Fibroblast of skin of right biceps (primary cell): ENCODE results near the gene HAND1.
A peak's percentile ranks its signal among the peaks of the same experiment; 100 is the strongest.

Experiments
- DNase-seq: peaks from one replicate; pipeline ENCODE4 v3.0.0-alpha.2; 2013

HAND1 gene

DNA sequence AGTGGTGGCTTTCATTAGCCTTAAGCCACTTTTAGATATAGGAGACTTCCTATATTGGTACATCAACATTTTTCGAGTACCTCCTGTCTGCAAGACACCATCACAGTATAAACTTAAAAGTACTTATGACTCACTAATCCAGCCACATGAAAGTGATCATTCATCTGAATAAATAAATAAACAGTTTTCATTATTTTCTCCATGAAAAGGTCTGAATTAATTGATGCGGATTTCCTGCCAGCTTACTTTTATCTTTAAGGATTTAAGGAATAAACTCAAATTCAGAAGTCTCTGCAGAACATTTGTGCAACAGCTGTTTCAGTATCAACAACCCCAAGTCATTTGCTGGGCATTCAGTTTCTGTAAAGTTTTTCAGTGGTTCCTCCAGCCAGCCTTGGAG is 28.2 kb downstream of the HAND1 start:
- no peak for DNase-seq

DNA sequence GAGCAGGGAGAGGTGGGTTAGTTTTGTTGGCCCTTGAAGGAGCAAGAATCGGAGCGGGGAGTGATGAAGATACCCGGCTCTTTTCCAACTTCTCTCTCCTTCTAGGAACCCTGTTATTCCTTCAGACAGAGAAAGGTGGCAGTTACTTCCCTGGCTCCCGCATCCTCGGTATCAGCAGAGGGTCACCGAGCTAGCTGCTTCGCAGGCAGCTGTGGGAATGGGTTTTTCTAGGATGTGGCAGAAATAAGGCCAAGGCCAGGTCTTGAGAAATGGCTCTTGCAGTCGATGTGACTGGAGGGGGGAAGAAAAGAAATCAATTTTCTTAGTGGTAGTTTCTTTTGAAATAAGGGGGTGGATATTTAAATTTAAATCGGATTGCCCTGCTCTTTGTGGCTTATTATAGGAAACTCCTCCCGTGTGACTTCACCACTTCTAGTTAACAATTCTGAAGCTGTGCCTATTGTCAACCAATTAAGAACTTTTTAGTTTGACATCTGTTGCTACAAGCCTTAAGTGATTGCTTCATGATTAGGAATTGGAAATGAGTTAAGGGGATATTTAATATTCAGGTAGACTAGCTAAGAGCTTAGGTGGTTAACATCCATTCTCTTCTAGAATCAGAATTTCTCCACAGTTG is 30.8 kb downstream of the HAND1 start:
- no peak for DNase-seq

DNA sequence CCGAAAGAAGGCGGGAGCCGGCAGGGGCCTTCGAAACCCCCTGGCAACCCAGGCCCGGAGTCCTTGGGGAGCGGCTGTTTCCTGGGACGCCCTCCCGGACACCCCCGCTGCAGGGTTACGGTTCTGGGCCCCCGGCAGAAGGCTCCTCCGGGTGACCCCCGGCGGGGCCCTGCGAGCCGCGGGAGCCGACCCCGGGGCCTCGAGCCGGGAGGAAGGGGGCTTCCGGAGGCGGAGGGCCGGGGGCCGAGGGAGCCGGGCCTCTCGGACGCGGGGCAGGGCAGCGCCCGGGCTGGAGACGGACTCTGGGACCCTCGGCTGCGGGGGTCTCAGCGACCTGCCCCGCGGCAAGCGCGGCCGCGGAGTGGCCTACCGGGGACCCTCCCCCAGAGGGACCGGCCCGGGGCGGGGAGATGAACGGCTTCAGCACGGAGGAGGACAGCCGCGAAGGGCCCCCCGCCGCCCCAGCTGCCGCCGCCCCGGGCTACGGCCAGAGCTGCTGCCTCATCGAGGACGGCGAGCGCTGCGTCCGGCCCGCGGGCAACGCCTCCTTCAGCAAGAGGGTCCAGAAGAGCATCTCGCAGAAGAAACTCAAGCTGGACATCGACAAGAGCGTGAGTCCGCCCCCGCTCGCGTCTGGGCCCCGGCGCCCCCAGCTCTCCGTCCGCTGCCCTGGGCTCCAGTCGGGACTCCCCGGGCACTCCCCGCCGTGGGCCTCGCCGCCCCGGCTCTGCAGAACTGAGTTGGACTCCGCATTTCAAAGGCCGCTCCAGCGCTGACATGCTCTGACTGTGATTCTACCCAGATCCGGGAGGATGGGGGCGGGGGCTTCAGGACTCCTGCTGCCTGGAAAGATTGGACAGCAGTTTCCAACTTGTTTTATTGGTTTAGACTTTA is 31.6 kb downstream of the HAND1 start:
- DNase-seq, result peak; percentile 68

DNA sequence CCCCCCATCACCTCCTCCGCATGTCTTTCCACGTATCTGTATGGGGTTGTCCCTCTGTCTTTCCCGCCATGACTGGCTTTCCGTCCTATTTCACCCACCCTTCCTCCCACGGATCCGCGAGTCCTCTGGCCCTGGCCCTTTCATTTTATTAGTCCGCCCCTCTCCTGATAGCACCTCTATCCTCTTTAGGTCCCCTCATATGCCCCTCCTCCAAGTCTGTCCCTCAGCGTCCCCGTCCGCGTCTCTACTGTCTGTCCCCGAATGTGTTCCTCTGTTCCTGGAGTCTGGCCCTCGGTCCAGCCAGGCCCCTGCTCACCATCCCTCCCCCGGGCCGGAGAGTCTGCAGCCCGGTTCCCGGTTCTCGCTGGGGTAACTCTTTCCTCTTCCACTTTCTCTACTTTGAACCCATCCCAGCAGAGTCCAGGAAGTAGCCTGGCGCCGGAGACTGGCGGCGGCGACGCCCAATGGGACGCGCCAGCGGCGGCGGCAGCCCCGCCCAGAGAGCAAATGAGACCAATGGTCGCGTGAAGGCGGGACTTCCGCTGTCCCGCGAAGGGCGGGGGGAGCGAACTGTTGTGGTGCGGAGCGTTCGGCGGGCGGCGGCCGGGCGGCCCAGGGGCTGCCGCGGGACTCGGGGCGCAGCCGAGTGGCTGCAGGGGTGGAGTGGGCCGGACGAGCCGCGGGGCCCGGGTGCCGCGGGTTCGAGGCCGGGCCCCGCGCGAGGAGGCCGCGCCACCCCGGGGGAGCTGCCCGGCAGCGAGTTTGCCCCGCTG is 32.4 kb downstream of the HAND1 start, which contains the start of gene SAP30L:
Gene SAP30L, plus strand, starts transcription at position 576 of the 773 bp plus-strand sequence. CDS start 608 bp downstream, outside the sequence.
- DNase-seq, result peak; percentile 94

DNA sequence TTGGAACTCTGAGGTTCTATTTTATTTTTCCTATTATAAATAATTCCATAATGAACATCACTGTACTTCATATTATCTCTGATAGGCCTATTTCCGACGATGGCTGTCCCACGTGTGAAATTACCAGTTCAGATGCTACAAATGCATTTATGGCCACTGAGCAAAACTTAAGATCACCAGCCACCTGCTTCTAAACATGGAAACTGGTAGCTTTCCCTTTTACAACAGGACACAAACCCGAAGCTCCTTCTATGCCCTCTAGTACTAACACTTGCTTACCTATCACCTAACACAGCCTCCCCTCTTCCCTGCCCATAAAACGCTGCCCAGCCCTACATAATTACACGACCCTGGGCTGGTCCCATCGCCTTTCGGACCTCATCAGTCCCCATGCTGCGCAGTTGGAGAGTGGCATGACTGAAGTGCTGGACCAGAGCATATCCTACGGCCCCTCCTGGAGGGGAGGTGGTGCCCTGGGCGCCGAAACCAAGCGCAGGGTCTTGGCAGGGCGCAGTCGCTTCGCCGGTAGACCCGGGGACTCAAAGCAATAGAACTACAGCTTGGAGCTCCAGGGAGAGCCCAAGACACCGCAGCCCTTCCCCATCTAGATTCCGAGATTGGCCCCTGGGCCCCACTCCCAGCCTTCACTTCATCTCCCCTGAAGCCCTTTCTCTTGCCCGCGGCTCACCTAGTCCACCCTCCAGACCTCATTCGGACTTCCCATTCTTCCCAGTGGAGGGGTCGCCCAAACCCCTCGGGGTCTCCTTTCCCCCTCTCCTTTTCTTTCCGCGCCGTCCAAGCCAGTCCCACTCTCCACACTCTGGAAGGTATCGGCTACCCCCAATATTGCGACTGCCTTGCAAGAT is 33.2 kb downstream of the HAND1 start:
- DNase-seq, result no peak

DNA sequence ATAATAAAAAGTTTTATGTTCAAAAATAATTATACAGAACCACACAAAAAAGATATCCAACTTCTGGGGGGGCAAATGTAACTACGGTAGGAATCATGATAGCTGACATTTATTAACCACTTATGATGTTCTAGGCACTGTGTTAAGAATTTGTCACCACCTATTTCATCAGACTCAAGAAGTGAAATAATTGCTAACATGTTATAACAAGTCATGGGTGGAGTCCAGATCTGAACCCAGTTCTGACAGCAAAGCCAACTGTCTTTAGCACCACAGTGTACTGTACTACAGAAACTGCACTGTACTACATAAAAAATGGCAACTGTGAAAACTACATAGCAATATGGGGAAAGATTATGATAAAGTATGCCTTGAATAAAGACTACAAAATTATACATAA is 35.2 kb downstream of the HAND1 start:
- DNase-seq, result no peak

DNA sequence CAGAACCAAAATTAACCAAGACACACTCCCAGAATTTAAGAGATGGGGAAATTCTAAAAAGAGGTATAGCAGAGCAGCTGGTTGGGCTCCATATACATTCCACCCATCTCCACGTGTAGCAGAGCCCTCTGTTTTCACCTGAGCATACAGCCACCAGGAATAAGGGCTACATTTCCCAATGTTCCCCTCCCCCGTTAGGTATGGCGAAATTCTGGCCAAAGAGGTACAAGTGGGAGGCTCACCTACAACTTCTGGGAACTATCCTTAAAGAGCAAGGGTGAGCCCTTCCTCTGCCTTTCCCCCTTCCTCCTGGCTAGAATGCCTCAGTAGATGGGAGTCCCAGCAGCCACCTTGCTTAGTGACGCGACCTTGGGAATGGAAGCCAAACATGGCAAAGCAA is 37.5 kb downstream of the HAND1 start:
- no peak for DNase-seq

DNA sequence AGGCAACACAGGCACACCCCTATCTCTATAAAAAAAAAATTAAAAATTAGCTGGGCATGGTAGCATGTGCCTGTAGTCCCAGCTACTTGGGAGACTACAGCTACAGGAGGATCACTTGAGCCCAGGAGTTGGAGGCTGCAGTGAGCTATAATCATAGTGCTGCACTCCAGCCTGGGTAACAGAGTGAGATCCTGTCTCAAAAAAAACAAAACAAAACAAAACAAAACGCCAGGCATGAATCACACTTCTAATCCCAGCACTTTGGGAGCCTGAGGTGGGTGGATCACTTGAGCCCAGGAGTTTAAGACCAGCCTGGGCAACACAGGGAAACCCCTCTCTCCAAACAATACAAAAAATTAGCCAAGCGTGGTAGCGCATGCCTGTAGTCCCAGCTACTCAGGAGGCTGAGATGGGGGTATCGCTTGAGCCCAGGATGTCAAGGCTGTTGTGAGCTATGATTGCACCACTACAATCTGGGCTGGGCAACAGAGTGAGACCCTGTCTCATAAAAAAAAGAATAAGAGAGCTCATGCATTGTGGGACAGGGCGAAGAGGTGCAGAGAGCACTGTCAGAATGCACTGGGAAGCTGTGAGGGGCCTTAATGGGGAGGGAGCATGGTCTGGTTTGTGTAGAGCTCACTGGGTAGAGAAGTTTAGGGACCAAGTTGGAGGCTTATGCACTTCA is 40.6 kb downstream of the HAND1 start:
- DNase-seq, result no peak

DNA sequence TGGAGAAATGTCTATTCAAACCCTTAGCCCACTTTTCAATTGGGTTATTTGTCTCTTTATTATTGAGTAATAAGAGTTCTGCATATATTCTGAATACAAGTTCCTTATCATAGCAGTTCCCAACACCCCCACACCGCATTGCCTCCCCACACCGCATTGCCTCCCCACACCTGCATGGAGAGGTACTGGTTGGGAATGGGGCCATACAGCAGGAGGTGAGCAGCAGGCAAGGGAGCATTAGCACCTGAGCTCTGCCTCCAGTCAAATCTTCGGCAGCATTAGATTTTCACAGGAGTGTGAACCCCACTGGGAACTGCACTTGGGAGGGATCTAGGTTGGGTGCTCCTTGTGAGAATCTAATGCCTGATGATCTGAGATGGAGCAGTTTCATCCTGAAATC is 42.8 kb downstream of the HAND1 start:
- no peak for DNase-seq

DNA sequence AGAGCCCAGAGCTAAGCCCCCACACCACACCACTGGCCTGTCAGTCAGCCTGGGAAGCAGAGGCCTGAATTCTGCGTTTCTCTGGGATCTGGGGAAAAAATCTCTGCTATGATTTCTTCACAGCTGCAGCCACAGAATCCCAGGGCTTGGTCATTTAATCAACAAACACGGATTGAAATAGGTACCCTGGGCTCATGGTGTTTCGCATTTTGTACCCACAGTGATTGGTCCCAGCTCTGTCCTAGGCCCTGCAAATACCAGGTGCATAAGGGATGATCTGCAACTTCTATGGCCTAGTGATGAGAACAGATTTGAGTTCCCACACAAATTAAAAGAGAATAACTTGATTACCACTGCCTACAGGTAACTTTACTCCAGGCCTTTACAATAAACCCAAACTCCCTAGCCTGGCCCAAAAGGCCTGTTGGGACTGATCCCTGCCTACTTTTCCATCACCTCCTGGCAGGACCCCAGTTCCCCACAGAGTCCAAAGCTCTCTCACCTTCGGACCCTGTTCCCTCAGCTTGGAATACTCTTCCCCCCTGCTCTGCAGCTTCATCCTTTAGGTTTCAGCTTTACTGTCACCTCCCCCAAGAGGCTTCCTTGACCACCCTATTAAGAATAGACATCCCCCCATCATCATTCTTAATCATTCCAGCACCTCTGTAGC is 46.9 kb downstream of the HAND1 start:
- no peak for DNase-seq

DNA sequence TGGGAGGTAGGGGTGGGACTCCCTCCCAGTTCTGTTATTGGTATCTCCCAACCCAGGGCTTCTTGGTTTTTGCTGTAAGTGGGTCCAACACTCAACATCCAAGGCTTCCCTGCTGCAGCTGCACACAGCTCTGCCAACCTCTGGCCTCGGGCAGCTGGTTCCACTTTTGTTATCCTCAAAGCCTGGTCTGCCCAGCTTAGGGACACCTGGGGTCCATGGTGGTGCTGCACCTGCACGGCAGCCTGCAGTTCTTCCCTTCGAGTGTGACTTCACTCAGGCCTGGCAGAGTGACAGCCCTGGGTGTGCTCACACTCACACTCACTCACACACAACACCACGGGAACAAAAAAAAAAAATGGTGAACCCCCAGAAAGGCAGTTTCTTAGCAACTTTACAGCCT is 47.6 kb downstream of the HAND1 start:
- DNase-seq, result no peak

DNA sequence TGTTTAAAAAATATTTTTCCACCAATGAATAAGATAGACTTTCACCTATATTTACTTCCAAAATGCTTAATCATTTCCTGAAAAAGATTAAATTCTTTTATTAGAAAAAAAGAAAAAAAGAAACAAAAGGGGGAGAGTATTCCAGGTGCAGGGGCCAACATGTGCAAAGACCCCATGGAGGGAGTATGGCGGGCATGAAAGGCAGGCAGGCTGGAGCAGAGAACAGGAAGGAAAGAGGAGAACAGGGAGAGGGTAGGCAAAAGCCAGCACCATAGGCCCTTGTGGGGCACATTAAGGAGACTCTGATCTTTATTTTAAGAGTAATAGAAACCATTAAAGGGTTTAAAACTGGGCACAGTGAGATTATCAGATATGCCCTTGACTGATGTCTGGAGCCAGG is 48.7 kb downstream of the HAND1 start:
- DNase-seq, result no peak

DNA sequence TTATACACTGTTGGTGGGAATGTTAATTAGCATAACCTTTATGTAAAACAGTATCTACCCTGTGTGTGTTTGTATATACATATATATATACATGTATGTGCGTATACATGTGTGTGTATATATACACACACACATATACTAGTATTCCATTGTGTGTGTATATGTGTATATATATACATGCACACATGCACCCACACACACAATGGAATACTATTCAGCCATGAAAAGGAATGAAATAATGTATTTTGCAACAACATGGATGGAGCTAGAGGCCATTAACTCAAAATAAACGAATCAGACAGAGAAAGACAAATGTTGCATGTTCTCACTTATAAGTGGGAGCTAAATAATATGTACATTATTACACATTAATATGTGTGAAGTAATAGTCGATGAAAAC is 49.8 kb downstream of the HAND1 start:
- DNase-seq, result no peak
